DMS114 treated with DMSO at 0.1 percent for 48 hours (cell line): ENCODE data around the gene ASAP2.

ENCODE experiments used
- DNase-seq: peaks from one replicate; lab custom pipeline; 2025; ENCODE audit not compliant: unreplicated experiment; lab: John Stamatoyannopoulos, UW

Gene ASAP2

DNA sequence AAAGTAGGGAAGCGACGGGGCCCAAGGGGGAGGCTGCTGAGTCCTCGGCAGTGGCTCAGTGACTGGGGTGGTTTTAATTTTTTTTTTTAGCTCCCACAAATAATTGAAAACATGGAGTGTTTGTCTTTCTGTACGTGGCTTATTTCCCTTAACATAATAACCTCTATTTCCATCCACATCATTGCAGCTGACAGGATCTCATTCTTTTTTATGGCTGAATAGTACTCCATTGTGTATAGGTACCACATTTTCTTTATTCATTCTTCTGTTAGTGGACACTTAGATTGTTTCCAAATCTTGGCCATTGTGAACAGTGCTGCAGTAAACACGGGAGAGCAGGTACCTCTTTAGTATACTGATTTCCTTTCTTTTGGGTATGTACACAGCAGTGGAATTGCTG, 65.1 kb downstream of the ASAP2 start:
- DNase-seq: no peak

DNA sequence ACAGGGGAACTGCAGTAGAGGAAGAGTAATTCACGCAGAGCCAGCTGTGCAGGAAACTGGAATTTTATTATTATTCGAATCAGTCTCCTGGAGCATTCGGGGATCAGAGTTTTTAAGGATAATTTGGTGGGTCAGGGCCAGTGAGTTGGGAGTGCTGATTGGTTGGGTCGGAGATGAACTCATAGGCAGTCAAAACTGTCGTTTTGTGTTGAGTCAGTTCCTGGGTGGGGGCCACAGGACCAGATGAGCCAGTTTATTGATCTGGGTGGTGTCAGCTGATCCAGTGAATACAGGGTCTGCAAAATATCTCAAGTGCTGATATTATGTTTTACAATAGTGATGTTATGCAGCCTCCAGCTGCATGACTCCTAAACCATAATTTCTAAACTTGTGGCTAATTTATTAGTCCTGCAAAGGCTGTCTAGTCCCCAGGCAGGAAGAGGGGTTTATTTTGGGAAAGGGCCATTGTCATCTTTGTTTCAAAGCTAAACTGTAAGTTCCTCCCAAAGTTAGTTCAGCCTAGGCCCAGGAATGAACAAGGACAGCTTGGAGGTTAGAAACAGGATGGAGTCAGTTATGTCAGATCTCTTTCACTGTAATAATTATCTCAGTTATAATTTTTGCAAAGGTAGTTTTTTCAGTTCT, 67.0 kb downstream of the ASAP2 start:
- no peak for DNase-seq

DNA sequence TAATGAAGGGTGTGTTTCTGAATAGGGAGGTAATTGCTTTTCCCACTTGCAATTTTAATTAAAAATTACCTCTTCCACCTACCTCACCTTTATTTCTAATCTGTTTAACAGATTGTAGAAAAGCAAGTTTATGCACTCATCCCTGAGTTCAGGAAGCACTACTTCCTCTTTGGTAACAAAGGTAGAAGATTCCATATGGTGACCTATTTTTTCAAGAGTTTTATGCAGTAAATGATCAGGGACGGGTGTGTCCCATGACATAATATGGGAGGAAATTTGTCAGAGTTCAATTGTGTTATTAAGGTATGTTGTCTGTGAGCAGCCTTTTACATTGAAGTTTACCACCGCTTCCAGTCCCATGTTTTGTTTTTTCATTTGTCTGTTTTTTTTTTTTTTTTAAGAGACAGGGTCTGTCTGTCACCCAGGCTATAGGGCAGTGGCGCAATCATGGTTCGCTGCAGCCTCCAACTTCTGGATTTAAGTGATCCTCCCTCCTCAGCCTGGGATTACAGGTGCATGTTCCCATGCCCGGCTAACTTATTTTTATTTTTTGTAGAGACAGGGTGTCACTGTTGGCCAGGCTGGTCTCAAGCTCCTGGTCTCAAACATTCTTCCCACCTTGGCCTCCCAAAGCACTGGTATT, 68.2 kb downstream of the ASAP2 start:
- DNase-seq: no peak

DNA sequence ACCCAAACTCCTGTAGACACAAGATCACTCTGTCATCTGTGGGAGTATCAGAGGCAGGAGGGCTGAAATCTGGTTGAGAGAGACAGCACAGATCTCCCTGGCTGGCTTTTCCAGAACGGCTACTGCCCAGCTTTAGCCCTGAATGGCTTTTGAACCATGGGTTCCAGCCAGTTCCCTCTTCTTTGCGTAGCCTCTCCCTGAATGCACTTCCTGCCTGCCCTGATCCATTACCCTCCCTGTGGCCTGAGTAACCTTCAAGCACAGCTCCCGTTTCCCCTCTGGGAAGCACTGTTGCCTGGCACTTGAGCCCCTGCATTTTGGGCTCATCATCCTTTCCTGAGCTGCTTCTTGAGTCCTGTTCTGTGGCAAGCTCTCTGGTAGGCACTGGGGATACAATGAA, 68.8 kb downstream of the ASAP2 start:
- DNase-seq: no peak

DNA sequence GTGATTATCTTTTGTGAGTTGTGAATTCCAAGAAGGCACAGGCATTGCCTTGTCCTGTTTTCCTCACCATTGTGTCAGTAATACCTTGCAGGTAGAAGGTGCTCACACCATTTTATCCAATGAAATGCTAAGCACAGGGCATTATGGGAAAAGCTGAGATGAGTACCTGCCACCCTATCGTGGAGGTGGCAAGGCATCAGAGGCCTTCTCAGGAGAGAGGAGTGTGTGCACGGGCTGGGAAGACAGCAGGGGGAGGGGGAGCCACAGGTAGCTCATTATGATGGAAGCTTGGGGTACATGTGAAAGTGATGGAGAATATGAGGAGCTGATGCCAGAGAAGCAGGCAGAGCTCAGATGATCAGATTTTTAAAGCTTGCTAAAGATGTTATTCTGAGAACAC, 69.5 kb downstream of the ASAP2 start:
- no peak for DNase-seq

DNA sequence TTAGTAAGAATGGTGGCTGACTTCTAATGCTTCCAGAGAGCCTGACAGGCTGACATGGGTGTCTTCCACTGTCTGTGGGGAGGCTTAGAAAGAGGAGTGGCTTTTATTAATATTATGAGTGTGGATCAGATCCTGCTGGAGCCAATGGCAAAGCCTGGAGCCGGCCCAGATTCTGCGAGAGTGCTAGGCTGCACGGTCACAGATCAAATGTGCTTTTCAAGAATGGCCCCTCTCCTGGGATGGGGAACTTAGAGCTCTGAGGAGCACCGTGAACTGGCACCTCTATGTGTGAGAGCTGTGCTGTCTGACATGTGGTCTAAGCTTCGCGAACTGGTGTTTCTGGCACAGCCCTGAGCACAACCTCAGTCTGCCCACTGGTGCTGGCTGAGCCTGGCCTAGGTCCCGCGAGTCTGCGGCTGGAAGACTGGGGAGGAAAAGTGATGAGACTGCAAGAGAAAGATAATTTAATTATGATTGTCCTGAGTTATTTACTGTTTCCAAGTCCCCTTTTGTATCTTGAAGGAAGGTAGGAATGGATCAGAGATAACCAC, 70.4 kb downstream of the ASAP2 start:
- no peak for DNase-seq

GRCh38 chr2:9278439-9278838, 71.8 kb downstream of the ASAP2 start:
- no peak for DNase-seq

DNA sequence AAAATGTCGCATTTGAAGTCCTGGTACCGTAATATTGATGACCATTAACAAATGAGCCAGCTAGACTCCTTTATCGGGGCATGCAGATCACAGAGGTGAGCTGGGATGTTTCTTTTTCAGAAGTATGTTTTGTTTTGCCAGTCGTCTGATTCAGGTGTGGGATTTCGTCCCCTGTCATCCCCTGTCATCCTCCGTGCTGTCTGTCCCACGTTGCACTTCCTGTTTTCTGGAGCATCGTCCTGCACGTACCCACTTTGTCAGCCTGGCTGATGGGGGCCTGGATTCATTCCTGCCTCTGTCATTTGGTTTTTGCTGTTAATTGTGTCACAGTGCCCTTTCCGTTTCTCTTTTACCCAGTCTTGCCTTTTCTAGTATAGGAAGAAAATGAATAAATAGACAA, 72.8 kb downstream of the ASAP2 start:
- DNase-seq: no peak

GRCh38 chr2:9280224-9280623, 73.6 kb downstream of the ASAP2 start:
- no peak for DNase-seq

GRCh38 chr2:9281145-9281544, 74.5 kb downstream of the ASAP2 start:
- no peak for DNase-seq

GRCh38 chr2:9282128-9283112, 75.8 kb downstream of the ASAP2 start:
- no peak for DNase-seq

- DNase-seq: no peak
Measured at GRCh38 chr2:9284521-9285297, 78.1 kb downstream of the ASAP2 start.

GRCh38 chr2:9285385-9285920, 78.8 kb downstream of the ASAP2 start:
- DNase-seq: no peak

- DNase-seq: no peak
Measured at GRCh38 chr2:9285921-9286320, 79.3 kb downstream of the ASAP2 start.

- DNase-seq: no peak
Measured at GRCh38 chr2:9286554-9287399, 80.2 kb downstream of the ASAP2 start.

DNA sequence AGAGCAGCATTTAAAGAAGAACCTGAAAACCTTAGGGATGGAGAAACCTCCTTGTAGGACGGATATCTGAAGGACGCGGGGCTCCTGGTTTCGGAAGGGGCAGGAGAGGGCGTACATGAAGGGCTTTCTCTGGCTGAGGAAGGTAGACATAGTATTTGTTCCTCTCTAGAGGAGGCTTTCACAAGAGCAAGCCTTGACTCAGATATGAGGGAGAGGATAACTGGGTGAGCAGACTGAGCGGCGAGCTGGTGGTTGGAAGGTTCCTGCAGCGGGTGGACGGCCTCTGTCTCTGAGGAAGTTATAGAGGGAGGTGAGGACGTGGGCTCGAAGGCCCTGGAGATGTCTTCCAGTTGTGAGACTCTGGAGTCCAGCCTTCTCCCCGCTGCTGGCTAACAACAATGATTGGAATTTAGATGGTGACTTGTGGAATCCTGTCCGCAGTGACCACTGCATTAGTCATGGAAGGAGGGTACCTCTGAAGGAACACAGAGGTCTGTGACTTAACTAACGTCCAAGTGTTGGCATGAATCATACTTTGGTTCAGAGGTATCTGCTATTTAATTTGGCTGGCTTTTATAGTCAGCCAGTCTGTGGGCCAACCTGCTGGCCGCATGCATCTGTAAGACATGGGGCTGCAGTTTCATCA, 80.9 kb downstream of the ASAP2 start:
- no peak for DNase-seq

- no peak for DNase-seq
Measured at GRCh38 chr2:9288233-9288632, 81.6 kb downstream of the ASAP2 start.

- no peak for DNase-seq
Measured at GRCh38 chr2:9288681-9289338, 82.2 kb downstream of the ASAP2 start.

GRCh38 chr2:9291331-9291730, 84.7 kb downstream of the ASAP2 start:
- DNase-seq: no peak
